Measurements from ENCODE around the gene PRTN3.

PRTN3 gene

DNA sequence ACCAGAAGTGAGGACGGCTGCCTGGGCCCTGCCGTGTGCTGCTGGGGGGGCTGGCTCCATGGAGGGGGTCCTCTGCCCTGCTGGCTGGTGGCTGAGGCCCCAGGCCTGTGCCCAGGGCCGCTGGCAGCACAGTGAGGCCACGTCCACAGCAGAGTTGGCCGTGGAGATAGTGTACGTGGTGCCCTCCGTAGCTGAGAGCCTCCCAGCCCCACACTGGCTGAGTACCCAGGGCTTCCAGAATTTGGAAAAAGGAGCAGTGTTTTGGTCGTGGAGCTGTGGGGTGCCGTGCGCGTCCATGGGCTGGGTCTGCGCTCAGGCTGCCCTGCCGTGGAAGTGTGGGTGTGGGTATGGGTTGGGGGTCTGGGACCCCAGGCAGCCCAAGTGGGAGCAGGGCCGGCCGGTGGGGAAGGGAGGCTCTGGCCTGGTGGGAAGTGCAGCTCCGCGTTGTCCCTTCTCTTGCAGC lies 37.7 kb upstream of the PRTN3 start:
- no peak for DNase-seq (ENCODE audit: low read depth in 2 of 2)

DNA sequence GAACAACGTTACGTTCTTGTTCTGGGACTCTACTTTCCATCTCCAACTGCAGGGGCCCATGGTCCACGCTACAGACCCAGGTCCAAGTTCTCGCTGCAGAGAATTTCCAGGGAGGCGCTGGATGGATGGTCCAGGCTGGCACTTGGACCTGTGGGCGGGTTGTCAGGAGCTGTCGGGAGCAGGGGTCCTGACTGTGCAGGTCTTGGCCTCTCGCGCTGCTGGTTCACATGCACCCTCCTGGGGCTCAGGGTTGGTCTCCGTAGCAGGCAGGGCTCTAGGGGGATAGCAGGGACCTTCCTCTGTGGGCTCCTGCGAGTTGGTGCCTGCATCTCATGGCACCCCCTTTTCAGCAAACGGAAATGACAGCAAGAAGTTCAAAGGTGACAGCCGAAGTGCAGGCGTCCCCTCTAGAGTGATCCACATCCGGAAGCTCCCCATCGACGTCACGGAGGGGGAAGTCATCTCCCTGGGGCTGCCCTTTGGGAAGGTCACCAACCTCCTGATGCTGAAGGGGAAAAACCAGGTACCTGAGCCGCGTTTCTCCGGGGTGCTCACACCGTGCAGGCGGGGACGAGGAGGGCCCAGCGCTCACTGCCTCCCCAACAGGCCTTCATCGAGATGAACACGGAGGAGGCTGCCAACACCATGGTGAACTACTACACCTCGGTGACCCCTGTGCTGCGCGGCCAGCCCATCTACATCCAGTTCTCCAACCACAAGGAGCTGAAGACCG lies 36.9 kb upstream of the PRTN3 start:
- no peak for DNase-seq (ENCODE audit: low read depth in 2 of 2)

DNA sequence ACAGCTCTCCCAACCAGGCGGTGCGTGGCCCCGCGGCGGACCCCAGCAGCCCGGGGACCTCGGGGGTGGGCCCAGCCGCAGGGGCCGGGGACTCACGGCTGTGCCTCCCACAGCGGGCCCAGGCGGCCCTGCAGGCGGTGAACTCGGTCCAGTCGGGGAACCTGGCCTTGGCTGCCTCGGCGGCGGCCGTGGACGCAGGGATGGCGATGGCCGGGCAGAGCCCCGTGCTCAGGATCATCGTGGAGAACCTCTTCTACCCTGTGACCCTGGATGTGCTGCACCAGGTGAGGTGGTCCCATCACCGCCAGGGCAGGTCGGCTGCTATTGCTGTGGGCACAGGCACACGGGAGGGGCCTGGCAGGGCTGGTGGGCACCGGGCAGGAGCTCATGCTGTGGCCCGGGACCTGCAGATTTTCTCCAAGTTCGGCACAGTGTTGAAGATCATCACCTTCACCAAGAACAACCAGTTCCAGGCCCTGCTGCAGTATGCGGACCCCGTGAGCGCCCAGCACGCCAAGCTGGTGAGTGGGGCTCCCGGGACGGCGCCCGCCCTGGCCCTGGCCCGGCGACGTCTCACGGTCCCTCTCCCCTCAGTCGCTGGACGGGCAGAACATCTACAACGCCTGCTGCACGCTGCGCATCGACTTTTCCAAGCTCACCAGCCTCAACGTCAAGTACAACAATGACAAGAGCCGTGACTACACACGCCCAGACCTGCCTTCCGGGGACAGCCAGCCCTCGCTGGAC lies 36.2 kb upstream of the PRTN3 start:
- no peak for DNase-seq (ENCODE audit: low read depth in 2 of 2)

DNA sequence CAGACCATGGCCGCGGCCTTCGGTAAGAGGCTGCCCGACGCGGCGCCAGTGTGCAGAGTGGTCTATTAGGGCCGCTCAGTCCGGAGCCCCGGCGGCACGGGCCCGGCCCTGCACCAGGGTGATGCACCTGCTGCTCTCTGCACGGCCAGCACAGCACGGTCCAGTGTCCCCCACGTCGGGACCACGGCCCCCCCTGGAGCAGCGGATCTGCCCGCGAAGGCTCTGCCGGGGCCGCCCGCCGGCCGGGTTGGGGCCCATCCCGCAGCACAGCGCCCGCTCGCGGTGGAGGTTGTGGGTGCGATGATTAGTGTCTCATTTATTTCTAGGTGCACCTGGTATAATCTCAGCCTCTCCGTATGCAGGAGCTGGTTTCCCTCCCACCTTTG lies 35.6 kb upstream of the PRTN3 start:
- no peak for DNase-seq (ENCODE audit: low read depth in 2 of 2)

DNA sequence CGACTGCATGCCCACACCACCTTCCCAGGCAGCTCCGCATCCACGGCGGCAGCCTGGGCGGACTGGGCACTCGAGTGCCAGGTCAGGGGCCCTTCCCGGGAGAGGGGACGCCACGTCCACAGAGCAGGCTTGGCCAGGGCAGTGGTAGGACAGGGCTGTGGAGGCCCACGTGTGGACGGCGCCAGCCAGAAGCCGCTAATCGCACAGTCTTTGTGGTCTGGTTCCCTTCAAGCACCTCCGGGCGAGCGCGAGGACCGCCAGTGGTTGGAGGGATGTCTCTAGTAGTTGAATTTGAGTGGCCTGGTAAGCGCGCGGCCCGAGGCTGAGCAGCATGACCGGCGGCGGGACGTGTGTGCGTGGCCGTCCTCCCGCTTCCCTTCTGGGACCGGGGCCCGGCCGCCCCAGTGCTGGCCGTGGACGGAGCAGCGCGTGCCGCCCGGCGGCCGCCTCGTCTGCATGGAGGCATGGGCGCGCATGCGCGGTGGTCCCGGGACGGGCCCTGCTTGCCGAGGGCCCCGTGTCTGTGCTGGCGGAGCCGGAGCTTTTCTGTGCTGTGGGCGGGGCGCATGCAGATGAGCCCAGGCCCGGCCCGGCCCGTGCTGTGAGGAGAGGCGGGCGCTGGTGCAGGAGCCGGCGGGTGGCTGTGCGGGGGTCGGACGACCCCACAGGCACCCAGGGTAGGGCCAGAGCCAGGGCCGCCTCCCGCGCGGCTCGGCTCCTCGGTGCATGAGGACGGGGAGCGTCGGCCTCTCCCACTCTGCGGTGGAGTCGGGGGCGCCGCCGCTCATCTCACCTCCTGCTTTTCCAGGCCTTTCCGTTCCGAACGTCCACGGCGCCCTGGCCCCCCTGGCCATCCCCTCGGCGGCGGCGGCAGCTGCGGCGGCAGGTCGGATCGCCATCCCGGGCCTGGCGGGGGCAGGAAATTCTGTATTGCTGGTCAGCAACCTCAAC lies 34.9 kb upstream of the PRTN3 start:
- no peak for DNase-seq (ENCODE audit: low read depth in 2 of 2)

DNA sequence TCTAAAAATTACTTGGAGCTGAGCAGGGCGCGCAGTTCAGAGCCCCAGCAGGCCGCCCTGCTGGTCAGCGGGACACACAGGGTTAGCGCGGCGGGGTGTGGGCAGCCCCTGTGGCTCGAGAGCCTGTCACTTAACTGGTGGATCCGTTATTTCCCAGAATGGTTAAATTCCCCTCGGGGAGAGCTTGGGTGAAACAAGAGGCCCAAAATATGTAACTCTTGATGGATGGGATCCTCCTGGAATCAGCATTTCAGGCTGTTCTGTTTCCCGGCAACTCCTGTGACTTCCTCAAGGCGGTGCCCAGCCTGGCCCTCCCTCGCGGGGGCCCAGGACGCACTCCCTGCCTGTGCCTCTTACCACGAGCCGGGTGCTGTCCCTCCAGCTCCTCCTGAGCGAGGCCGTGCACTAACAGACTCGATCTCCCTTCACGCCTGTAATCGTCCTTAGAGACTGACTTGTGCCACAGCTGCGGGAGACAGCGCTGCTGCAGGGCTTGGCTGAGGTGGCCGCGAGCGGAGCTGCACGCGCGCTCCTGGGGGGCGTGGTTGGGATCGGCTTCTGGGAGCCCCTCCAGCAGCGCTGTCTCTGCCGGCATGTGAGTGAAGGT lies 33.9 kb upstream of the PRTN3 start:
- no peak for DNase-seq (ENCODE audit: low read depth in 2 of 2)

DNA sequence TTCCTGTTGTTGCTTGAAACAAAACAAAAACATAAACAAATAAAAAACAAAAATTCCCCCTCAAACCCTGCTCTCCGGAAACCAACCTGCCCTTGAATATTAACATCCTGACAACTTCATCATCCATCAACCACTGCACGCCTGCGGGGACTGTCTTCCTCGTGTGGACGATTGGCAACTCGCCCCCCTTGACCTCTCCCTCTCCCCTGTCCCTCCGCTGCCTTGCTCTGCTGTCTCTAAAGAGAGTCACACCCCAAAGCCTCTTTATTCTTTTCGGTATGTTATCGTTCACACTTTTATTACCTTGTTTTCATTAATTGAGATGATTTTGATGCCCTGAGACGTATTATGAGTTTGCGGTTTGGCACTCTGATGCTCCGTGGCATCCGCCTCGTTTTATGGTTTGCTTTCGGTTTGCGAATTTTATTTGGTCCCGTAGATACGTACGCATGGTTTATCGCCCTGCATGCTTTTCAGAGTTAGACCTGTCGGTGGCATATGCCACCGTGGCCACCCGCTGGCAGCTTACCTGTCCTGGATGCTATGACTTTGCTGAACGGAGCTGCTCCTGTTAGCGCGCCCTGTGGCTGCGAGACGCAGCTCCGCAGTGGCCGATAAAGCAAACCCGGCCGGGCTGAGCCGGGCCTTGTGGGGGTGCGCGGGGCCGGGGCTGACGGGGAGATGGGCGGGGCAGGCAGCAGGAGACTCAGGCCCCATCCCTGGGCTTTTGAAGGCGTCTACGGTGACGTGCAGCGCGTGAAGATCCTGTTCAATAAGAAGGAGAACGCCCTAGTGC lies 33.0 kb upstream of the PRTN3 start:
- no peak for DNase-seq (ENCODE audit: low read depth in 2 of 2)

DNA sequence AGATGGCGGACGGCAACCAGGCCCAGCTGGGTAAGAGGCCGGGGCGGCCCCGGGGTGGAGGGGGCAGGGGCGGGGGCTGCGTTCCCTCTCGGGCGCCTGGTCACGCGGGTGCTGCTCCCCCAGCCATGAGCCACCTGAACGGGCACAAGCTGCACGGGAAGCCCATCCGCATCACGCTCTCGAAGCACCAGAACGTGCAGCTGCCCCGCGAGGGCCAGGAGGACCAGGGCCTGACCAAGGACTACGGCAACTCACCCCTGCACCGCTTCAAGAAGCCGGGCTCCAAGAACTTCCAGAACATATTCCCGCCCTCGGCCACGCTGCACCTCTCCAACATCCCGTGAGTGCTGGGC lies 32.4 kb upstream of the PRTN3 start:
- DNase-seq (ENCODE audit: low read depth in 2 of 2): no peak

DNA sequence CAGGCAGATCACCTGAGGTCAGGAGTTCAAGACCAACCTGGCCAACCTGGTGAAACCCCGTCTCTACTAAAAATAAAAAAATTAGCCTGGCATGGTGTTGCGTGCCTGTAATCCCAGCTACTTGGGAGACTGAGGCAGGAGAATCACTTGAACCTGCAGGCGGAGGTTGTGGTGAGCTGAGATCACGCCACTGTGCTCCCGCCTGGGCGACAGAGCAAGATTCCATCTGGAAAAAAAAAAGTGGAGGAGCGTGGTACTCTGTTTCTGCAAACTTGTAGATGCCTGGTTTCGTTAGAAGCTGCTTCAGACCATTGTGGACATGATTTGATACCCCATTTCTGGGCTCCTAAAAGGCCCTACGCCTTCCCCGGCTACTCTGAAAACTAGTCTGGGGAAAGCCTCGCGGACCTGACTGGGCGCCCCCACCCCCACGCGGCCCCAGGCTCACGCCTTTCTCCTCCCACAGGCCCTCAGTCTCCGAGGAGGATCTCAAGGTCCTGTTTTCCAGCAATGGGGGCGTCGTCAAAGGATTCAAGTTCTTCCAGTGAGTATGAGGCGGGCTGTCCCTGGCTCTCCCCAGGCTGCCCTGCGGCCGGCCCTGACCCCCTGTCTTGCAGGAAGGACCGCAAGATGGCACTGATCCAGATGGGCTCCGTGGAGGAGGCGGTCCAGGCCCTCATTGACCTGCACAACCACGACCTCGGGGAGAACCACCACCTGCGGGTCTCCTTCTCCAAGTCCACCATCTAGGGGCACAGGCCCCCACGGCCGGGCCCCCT lies 30.5 kb upstream of the PRTN3 start:
- DNase-seq (ENCODE audit: low read depth in 2 of 2): no peak

DNA sequence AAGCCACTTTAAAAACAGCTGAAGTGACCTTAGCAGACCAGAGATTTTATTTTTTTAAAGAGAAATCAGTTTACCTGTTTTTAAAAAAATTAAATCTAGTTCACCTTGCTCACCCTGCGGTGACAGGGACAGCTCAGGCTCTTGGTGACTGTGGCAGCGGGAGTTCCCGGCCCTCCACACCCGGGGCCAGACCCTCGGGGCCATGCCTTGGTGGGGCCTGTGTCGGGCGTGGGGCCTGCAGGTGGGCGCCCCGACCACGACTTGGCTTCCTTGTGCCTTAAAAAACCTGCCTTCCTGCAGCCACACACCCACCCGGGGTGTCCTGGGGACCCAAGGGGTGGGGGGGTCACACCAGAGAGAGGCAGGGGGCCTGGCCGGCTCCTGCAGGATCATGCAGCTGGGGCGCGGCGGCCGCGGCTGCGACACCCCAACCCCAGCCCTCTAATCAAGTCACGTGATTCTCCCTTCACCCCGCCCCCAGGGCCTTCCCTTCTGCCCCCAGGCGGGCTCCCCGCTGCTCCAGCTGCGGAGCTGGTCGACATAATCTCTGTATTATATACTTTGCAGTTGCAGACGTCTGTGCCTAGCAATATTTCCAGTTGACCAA lies 29.8 kb upstream of the PRTN3 start:
- no peak for DNase-seq (ENCODE audit: low read depth in 2 of 2)

DNA sequence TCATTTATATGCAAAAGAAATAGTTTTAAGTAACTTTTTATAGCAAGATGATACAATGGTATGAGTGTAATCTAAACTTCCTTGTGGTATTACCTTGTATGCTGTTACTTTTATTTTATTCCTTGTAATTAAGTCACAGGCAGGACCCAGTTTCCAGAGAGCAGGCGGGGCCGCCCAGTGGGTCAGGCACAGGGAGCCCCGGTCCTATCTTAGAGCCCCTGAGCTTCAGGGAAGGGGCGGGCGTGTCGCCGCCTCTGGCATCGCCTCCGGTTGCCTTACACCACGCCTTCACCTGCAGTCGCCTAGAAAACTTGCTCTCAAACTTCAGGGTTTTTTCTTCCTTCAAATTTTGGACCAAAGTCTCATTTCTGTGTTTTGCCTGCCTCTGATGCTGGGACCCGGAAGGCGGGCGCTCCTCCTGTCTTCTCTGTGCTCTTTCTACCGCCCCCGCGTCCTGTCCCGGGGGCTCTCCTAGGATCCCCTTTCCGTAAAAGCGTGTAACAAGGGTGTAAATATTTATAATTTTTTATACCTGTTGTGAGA lies 29.2 kb upstream of the PRTN3 start:
- DNase-seq (ENCODE audit: low read depth in 2 of 2): no peak

DNA sequence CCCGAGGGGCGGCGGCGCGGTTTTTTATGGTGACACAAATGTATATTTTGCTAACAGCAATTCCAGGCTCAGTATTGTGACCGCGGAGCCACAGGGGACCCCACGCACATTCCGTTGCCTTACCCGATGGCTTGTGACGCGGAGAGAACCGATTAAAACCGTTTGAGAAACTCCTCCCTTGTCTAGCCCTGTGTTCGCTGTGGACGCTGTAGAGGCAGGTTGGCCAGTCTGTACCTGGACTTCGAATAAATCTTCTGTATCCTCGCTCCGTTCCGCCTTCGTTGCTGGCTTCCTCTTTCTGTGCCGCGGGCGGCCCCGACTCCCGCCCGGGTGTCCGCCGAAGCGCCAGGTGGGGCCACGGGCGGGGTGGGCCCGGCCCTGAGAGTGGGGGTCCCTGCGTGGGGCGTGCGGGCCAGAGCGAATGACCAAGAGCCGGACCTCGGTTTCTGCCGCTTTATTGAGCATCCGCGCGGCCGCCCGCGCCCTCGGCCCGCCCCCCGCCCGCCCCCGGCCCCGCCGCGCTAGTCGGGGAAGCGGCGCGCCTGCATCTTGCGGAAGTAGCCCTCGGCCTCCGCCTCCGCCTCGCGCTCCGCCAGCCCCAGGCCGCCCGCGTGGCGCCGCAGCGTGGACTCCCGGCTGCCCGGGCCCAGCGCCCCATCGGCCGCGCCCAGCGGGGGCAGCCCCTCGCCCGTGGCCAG lies 28.6 kb upstream of the PRTN3 start:
- no peak for DNase-seq (ENCODE audit: low read depth in 2 of 2)

DNA sequence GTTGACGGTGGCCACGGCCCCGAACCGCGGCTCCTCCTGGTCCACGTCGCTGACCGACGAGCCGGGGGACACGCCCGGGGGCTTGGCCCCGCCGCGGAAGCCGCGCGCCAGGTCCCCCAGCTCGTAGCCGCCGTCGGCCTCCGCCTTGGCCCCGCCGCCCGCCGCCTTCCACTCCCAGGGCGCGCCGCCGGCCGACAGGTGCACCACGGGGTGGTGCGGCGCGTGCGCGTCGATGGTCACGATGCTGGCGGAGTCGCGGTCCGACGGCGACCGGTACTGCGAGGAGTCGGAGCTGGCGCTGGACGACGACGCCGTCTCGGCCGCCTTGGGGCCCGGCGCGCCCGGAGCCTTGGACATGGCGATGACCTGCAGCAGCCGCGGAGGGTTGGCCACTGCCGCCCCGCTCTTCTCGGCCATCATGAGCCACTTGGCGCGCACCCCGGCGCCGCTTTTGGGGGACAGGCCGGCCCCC lies 28.0 kb upstream of the PRTN3 start:
- no peak for DNase-seq (ENCODE audit: low read depth in 2 of 2)

DNA sequence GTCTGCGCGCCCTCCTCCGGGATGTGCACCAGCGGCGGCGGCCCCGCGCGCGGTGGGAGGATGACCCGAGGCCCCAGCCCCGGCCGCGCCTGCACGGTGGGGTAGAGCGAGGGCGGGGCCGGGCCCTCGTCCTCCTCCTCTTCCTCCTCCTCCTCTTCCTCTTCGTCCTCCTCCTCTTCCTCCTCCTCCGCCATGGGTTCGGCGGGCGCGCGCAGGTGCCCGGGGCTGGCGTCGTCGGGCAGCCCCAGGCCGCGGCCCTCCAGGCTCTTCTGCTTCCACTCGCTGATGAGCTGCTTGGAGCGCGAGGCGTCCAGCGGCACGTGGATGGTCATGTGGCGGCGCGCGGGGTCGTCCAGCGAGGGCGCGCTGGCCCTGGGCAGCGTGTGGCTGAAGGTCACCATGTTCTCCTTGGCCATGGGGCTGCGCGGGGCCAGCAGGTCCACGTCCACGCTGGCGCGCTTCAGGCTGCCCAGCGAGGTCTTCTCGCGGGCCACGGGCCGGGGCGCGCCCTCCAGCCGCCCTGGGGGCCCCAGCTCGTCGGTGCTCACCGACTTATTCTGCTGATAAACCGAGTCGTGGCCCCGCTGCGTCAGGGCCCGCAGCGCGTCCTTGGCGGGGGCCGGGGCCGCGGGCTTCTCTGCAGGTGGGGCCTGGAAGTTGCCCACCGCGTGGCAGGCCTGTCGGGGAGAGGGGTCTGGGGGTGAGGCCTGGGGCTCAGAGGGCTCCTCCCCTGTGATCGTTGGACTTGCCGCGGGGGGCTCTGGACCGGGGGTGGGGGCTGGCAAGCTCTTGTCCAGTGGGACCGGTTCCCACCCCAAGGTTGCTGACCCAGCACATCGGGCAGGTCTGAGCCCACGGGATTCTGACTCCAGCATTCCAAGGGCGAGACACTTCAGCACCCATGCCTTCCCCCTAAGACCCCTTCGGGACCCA lies 27.3 kb upstream of the PRTN3 start:
- DNase-seq (ENCODE audit: low read depth in 2 of 2): no peak

DNA sequence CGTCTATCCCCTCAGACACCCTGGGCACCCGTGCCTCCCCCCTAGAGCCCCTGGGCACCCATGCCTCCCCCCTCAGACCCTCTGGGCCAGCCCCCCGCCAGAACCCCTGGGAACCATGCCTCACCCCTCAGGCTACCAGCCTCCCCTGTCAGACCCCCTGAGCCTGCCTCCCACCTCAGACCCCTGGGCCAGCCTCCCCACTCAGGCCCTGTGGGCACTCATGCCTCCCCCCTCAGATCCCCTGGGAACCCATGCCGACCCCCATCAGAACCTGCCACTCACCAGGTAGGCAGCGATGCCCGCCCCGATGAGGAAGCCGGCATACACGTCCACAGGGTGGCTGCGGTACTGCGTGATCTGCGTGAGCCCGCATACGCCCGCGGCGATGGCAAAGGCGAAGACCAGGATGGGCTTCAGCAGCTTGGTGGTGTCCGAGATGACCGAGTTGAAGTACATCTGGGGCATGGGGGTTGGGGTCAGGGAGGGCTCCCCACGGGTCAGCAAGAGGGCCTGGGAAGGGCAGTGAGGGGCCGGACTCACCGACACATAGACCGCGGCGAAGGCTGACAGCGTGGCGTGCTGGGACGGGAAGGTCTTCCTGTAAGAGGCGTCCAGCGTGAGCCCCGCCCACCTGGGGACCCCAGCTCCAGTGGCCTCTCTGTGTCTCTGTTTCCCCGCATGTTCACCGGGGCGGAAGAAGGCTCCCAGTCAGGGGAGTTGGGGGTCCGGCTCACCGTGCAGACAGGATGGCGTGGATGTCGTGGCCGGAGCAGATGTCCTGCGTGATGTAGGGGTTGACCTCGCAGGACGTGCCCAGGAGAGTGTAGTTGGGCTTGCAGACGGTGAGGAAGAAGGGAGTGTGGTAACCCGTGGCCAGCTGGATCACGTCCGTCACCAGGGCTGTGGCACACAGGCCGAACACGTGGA lies 26.4 kb upstream of the PRTN3 start:
- no peak for DNase-seq (ENCODE audit: low read depth in 2 of 2)

DNA sequence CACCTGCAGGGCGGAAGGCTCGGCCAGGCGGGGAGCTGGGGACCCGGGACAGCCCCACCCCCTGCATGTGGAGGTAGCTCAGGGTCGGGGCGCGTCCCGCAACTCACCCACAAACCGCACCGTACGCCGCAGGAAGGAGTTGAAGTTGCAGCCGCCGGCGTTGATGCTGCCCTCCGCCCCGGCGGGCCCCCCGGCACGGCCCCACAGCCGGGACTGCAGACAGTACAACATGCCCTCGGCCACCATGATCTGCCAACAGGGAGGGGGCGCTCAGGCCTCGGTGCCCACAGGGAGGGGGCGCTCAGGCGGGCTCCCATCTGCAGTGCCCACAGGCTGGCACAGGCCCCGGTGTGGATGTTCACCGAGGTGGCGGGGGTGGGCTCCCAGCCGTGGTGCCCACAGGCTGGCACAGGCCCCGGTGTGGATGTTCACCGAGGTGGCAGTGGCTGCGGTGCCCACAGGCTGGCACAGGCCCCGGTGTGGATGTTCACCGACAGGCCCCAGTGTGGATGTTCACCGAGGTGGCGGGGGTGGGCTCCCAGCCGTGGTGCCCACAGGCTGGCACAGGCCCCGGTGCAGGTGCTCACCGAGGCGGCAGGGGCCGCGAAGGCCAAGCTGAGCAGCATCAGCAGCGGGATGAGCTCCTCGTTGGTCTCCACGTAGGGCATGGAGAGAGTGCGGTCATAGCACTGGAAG lies 25.6 kb upstream of the PRTN3 start:
- no peak for DNase-seq (ENCODE audit: low read depth in 2 of 2)

Measured in stimulated activated CD4-positive, alpha-beta T cell treated with anti-CD3 and anti-CD28 coated beads, Interleukin-1b, Interleukin-23, amount 100 ng/mL, for 1 hour (primary cell).